HepG2 (cell line): ENCODE data around the gene FAM118B. TPM values are rescaled to one million over a fixed set of nuclear protein-coding genes. Genes with fewer than 3 reads are reported as not detected.
A peak's percentile ranks its signal among the peaks of the same experiment; 100 is the strongest.

Source experiments
- ARID4A ChIP-seq: sonication (generic); formaldehyde crosslinking; IDR thresholded peaks from 2 replicates; pipeline ENCODE4 v1.5.0; 2020; ENCODE audit warnings: mild to moderate bottlenecking, missing genetic modification reagents, borderline replicate concordance
- DMTF1 ChIP-seq: sonication (generic); formaldehyde crosslinking; IDR thresholded peaks from 2 replicates; pipeline ENCODE4 v1.4.0; 2020; ENCODE audit warnings: mild to moderate bottlenecking, missing genetic modification reagents
- GMEB1 ChIP-seq: sonication (generic); formaldehyde crosslinking; IDR thresholded peaks from 2 replicates; pipeline ENCODE4 v1.5.1; 2020; ENCODE audit warnings: missing genetic modification reagents, mild to moderate bottlenecking, borderline replicate concordance
- HMGXB3 ChIP-seq: sonication (generic); formaldehyde crosslinking; IDR thresholded peaks from 2 replicates; pipeline ENCODE4 v1.4.0; 2020; ENCODE audit warnings: missing genetic modification reagents, borderline replicate concordance
- KDM5B ChIP-seq: sonication (generic); formaldehyde crosslinking; IDR thresholded peaks from 2 replicates; pipeline ENCODE4 v1.4.0; 2020; ENCODE audit warnings: missing genetic modification reagents, mild to moderate bottlenecking, borderline replicate concordance
- KLF16 ChIP-seq, 2 experiments: sonication (generic) in 1 of 2; formaldehyde crosslinking in 1 of 2; IDR thresholded peaks; 2 replicates each; pipeline versions ENCODE4 v1.6.1 to v1.8.0; 2016 to 2023; ENCODE audit warnings: missing genetic modification reagents in 2 of 2, missing compliant biosample characterization in 1 of 2
- MAX ChIP-seq: IDR thresholded peaks from 2 replicates; pipeline ENCODE4 v1.6.1; 2012; ENCODE audit warnings: inconsistent platforms
- MIER3 ChIP-seq: IDR thresholded peaks from 2 replicates; pipeline ENCODE4 v1.6.1; 2016; ENCODE audit warnings: missing compliant biosample characterization, borderline replicate concordance
- MXI1 ChIP-seq: IDR thresholded peaks from 3 replicates; pipeline ENCODE4 v1.6.1; 2012; ENCODE audit warnings: low read depth, low read length, inconsistent platforms, borderline replicate concordance
- PTBP1 ChIP-seq: fragments of 200-400 bp; formaldehyde crosslinking; IDR thresholded peaks from 2 replicates; pipeline ENCODE4 v1.6.1; 2018; ENCODE audit warnings: low read length, low read depth; ENCODE audit not compliant: poor library complexity, severe bottlenecking
- ZBTB38 ChIP-seq: sonication (generic); formaldehyde crosslinking; IDR thresholded peaks from 2 replicates; pipeline ENCODE4 v1.5.1; 2020; ENCODE audit warnings: mild to moderate bottlenecking, missing genetic modification reagents
- ZMAT5 ChIP-seq: sonication (generic); formaldehyde crosslinking; IDR thresholded peaks from 2 replicates; pipeline ENCODE4 v1.5.0; 2020; ENCODE audit warnings: mild to moderate bottlenecking, low read depth, missing genetic modification reagents, borderline replicate concordance
- ZSCAN20 ChIP-seq: sonication (generic); formaldehyde crosslinking; IDR thresholded peaks from 2 replicates; pipeline ENCODE4 v1.4.0; 2020; ENCODE audit warnings: missing genetic modification reagents, mild to moderate bottlenecking, borderline replicate concordance
- polyA plus RNA-seq, 8 experiments: library from polyadenylated mRNA; depleted of rRNA in 3 of 8; stranded (reverse) in 7 of 8; unstranded in 1 of 8; fragments of >200 nt; fragmentation: Illumina TruSeq in 4 of 8; extraction: Trizol in 4 of 8; gene quantifications; 2 replicates each; pipeline versions ENCODE4 v1.2.1 to v1.2.3, GENCODE V29; 2011 to 2016; ENCODE audit warnings: low read depth in 4 of 8, missing spikeins in 1 of 8, mixed read lengths in 1 of 8; ENCODE audit not compliant: insufficient read depth in 1 of 8
- total RNA-seq, 5 experiments: library from RNA; depleted of rRNA; stranded (reverse); fragments of >200 nt; fragmentation: Illumina TruSeq; extraction: Trizol; gene quantifications; 2 replicates each; pipeline ENCODE4 v1.2.3, GENCODE V29; 2016; ENCODE audit warnings: low read depth in 1 of 5

The FAM118B gene
- total and polyA plus RNA-seq, 2 of the 13 experiments (the other 11 are each of a cell fraction or from before 2014, with no cell fraction given): 10.2 to 25.7 TPM

GRCh38 chr11:126268708-126269579 lies 57.4 kb downstream of the FAM118B start, which contains the start of the genes FOXRED1 and SRPRA (continued):
- TF ChIP-seq DMTF1 (CRISPR knock-in tag) (no peak), HMGXB3 (CRISPR knock-in tag) (peak; percentile 98), MAX (peak; percentile 74), MIER3 (CRISPR knock-in tag) (peak; percentile 32; the same call in 1 of the 2 replicates), ZBTB38 (peak; percentile 67), ZMAT5 (no peak), KLF16 (CRISPR knock-in tag; IDR thresholded peaks at IDR 0.05) (peak in 1 of 2 experiments; percentile 89; a peak in 1 of 4 replicates), ARID4A (CRISPR knock-in tag) (peak; percentile 98), MXI1 (peak; percentile 65; the same call in 2 of the 3 replicates), PTBP1 (no peak), GMEB1 (CRISPR knock-in tag) (peak; percentile 93), KDM5B (CRISPR knock-in tag) (peak; percentile 82; the same call in 1 of the 2 replicates), ZSCAN20 (CRISPR knock-in tag) (no peak)
